Coronary artery (tissue), 2 donors: ENCODE measurements around the gene GLP2R.

Experiments
- DNase-seq: peaks from one replicate; pipeline ENCODE4 v3.0.0-alpha.2; 2017; ENCODE audit warnings: low spot score
- H3K27ac ChIP-seq, 2 donors: fragments of 200-600 bp; sonication (generic); one replicate each; pipeline ENCODE4 v1.5.1; 2016 to 2019
- H3K4me3 ChIP-seq: fragments of 200-600 bp; sonication (generic); 2 replicates; pipeline ENCODE4 v1.5.1; 2016; ENCODE audit warnings: mild to moderate bottlenecking, moderate library complexity
- TF ChIP-seq, protein P1 (sequence below): fragments of 200-600 bp; sonication (generic); IDR thresholded peaks from one replicate; pipeline ENCODE4 v1.5.1; 2019; ENCODE audit warnings: antibody characterized with exemption

GLP2R gene

DNA sequence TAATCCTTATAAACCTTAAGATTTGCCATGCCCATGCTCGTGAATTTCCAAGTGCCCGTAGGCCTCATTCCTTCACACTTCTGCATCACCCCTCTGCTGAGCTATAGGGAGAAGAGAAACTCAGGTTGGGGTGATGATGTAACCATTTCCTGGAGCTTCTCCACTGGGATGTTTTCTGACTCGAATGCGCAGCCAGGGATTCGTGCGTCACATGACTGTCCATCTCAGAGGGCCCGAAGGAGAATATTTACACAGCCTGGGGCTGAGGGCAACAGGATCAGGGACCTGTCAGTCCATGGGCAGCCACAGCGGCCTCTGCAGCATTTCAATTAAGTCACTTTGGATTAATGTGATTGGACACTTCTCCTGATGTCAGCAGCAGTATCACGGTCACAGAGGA, 12.6 kb upstream of the GLP2R start:
- H3K27ac ChIP-seq: no peak overlapping the region
- TF ChIP-seq, protein P1, sequence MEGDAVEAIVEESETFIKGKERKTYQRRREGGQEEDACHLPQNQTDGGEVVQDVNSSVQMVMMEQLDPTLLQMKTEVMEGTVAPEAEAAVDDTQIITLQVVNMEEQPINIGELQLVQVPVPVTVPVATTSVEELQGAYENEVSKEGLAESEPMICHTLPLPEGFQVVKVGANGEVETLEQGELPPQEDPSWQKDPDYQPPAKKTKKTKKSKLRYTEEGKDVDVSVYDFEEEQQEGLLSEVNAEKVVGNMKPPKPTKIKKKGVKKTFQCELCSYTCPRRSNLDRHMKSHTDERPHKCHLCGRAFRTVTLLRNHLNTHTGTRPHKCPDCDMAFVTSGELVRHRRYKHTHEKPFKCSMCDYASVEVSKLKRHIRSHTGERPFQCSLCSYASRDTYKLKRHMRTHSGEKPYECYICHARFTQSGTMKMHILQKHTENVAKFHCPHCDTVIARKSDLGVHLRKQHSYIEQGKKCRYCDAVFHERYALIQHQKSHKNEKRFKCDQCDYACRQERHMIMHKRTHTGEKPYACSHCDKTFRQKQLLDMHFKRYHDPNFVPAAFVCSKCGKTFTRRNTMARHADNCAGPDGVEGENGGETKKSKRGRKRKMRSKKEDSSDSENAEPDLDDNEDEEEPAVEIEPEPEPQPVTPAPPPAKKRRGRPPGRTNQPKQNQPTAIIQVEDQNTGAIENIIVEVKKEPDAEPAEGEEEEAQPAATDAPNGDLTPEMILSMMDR: no peak

DNA sequence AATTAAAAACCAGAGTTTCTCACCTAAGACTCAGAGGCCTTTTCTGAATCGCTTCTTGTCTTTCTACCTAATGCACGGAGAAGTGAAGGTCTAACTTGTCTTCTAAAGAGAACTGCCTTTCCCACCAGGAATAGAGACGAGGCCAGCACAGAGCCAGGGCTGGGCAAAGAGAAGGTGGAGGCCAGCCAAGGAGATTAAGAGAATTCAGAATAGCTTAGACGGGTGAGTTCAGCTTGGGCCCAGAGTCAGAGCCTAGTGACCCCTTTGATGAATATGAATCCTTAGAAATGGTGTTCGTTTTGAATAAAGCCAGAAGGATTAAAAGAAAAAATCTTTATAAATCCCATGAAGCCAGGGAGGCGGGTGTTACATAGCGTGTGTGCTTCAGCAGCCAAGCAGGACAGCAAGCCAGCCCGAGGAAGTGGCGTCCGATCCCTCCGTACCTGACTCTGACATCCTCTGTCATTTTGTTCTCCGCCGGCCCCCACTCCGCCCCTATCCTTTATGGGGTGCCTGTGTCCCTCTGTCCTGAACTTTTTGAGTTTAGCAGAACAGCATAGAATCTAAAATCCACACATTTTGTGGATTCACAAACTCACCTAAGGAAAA, 11.3 kb upstream of the GLP2R start:
- no peak for DNase-seq
- Histone ChIP-seq H3K4me3 (no peak overlapping the region), H3K27ac (no peak overlapping the region)
- TF ChIP-seq, protein P1: no peak

More for the DNA sequence above, 12.6 kb upstream of the GLP2R start:
- H3K4me3 ChIP-seq: no peak overlapping the region
- DNase-seq: no peak

GRCh38 chr17:9816472-9816871, 9.3 kb upstream of the GLP2R start:
- no peak overlapping the region for H3K27ac ChIP-seq
- TF ChIP-seq, protein P1: no peak
- no peak for DNase-seq
- no peak overlapping the region for H3K4me3 ChIP-seq

- H3K27ac ChIP-seq: no peak overlapping the region
- no peak for DNase-seq
- no peak overlapping the region for H3K4me3 ChIP-seq
- TF ChIP-seq, protein P1: no peak
Measured at GRCh38 chr17:9817086-9817485, 8.6 kb upstream of the GLP2R start.

DNA sequence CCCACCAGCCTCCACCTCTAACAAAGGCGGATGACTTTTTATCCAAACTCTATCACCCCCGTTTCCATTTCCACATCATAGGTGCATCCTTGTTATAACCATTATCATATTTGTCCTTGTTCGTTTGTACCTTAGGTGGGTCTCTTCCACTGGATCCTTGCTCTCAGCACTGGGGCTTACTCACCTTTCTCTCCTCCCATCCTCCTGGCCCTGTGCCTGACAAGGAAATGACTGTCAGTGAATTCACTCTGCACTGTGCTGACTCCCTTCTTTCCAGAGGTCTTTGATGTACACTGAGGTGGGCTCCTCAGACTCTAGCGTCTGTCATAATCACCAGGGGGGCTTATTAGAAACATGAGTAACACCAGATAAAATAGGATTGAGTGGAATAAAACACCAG, 7.0 kb upstream of the GLP2R start:
- no peak overlapping the region for H3K27ac ChIP-seq
- TF ChIP-seq, protein P1: no peak
- H3K4me3 ChIP-seq: no peak overlapping the region
- DNase-seq: no peak

DNA sequence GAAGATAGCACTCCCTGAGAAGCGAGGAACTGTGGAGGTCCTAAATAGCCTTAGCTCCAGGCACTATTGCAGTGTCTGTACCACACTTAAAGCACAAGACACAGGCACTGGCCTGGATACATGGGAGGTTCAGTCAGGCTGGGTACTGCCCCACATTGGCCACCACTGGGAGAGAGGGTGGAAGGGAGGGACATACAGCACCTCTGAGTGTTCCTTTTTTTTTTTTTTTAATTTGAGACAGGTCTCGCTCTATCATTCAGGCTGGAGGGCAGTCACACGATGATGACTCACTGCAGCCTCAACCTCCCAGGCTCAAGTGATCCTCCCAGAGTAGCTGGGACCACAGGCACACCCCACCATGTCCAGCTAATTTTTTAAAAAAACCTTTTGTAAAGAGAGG, 5.3 kb upstream of the GLP2R start:
- TF ChIP-seq, protein P1: no peak
- H3K27ac ChIP-seq: no peak overlapping the region
- DNase-seq: no peak

GRCh38 chr17:9821921-9822320, 3.8 kb upstream of the GLP2R start, which contains the start of gene GSG1L2:
Gene GSG1L2, minus strand, starts transcription at chr17:9822079. Its CDS starts 8 bp downstream, at chr17:9822071.
- no peak for DNase-seq
- no peak within 1 kb of the TSS for H3K27ac ChIP-seq

More for the DNA sequence above, 5.3 kb upstream of the GLP2R start:
- no peak overlapping the region for H3K4me3 ChIP-seq

More at GRCh38 chr17:9821921-9822320, 3.8 kb upstream of the GLP2R start, which contains the start of gene GSG1L2:
- TF ChIP-seq, protein P1: no peak
- no peak within 1 kb of the TSS for H3K4me3 ChIP-seq
